Sigmoid colon (tissue), 7 donors: Measurements from ENCODE around the gene TCIRG1. TPM values are rescaled to one million over a fixed set of nuclear protein-coding genes. Genes with fewer than 3 reads are reported as not detected.

Experiments used
- DNase-seq: peaks from one replicate; pipeline ENCODE4 v3.0.0-alpha.2; 2019
- H3K27ac ChIP-seq, 4 donors: fragments of 200-600 bp; sonication (generic); one replicate each; pipeline ENCODE4 v1.5.1; 2016 to 2019; ENCODE audit warnings: mild to moderate bottlenecking in 1 of 4
- H3K27me3 ChIP-seq, 3 donors: fragments of 200-600 bp; sonication (generic); one replicate each; pipeline ENCODE4 v1.5.1; 2019; ENCODE audit warnings: mild to moderate bottlenecking in 1 of 3
- H3K36me3 ChIP-seq, 4 donors: fragments of 200-600 bp; sonication (generic); one replicate each; pipeline ENCODE4 v1.5.1; 2016 to 2019
- H3K4me1 ChIP-seq, 4 donors: fragments of 200-600 bp; sonication (generic); one replicate each; pipeline ENCODE4 v1.5.1; 2017 to 2019
- H3K4me3 ChIP-seq, 4 donors: fragments of 200-600 bp; sonication (generic); one replicate each; pipeline ENCODE4 v1.5.1; 2017 to 2019; ENCODE audit warnings: mild to moderate bottlenecking in 2 of 4, moderate library complexity in 1 of 4
- H3K9me3 ChIP-seq, 4 donors: fragments of 200-600 bp in 3 of 4; sonication (generic) in 3 of 4; one replicate each; pipeline versions ENCODE4 v1.5.1 to v1.6.1; 2013 to 2019
- CTCF ChIP-seq, 4 experiments: fragments of 450-650 bp in 3 of 4; fragments of 200-600 bp in 1 of 4; IDR thresholded peaks; one replicate each; pipeline ENCODE4 v1.5.1; 2016 to 2019; ENCODE audit warnings: antibody characterized with exemption in 4 of 4, mild to moderate bottlenecking in 3 of 4, moderate library complexity in 2 of 4
- EP300 ChIP-seq, 4 donors: sonication (generic); formaldehyde crosslinking; IDR thresholded peaks; one replicate each; pipeline ENCODE4 v1.6.1; 2017; ENCODE audit warnings: antibody characterized with exemption in 4 of 4
- POLR2A ChIP-seq, 2 donors: fragments of 450-650 bp; IDR thresholded peaks; one replicate each; pipeline ENCODE4 v1.6.1; 2016; ENCODE audit warnings: antibody characterized with exemption in 2 of 2, mild to moderate bottlenecking in 2 of 2, moderate library complexity in 2 of 2
- POLR2AphosphoS5 ChIP-seq, 4 donors: sonication (generic); formaldehyde crosslinking; IDR thresholded peaks; one replicate each; pipeline ENCODE4 v1.6.1; 2017; ENCODE audit warnings: antibody characterized with exemption in 4 of 4
- WGBS, 2 donors: extraction: QIAGEN DNeasy Blood & Tissue Kit; methylation state at CpG; one replicate each; pipeline ENCODE4 v1.1.7; 2013; 5-methylcytosine and 5-hydroxymethylcytosine counted together
- intact Hi-C: fragments of 100-400 bp; cut with DNase I; formaldehyde crosslinking; loops from one replicate; pipeline ENCODE4 v1.15.1; 2023
- polyA plus RNA-seq, 3 donors: library from polyadenylated mRNA; stranded (reverse); fragments of 200-250 nt; gene quantifications; one replicate each; pipeline ENCODE4 v1.2.3, GENCODE V29; 2013
- small RNA-seq, 3 donors: library from RNA; depleted of rRNA; stranded (forward); fragments of <200 nt; gene quantifications; one replicate each; pipeline ENCODE3, GENCODE V24; 2016
- total RNA-seq, 4 donors: library from RNA; depleted of rRNA; stranded (reverse); fragments of >200 nt; gene quantifications; one replicate each; pipeline ENCODE4 v1.1.0, GENCODE V29; 2016
- donor health status: healthy with polysubstance abuse.
- donor health status: Bipolar disorder and iron deficiency.
- donor health status: healthy.

Gene TCIRG1
- total and polyA plus RNA-seq, 7 donors: 15.0 to 276 (median 73.9) TPM

DNA sequence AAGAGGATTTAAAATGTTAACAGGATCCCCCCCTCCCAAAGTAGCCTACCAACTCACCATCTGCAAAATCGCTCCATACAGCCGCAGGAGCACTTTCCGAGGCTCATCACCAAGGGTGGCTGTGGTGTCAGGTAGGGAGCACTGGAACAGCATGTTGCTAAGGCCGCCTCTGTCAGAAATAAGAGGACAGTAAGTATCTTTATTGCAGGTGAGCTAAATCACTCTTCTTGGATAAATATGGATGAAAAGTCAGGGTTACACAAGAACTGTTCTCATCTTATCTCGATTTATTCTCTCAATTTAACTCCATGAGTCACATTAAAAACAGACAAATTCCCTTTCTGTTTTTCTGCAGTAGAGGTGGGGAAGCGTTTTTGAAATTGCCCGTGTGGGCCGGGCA is 58.1 kb downstream of the TCIRG1 start:
- peaks cover 0 to 3% (median 0%) of the 10 kb centered on the region in 4 donors for H3K36me3 ChIP-seq
- H3K9me3 ChIP-seq: no peaks in the 10 kb centered on the region
- TF ChIP-seq CTCF (IDR thresholded peaks at IDR 0.05): no peak
- no peak for TF ChIP-seq POLR2A (IDR thresholded peaks at IDR 0.05)
- TF ChIP-seq EP300 (IDR thresholded peaks at IDR 0.05): no peak
- no peak for TF ChIP-seq POLR2AphosphoS5 (IDR thresholded peaks at IDR 0.05)
- intact Hi-C loops: no loop called here
- H3K27me3 ChIP-seq: no peaks in the 10 kb centered on the region
- H3K4me1 ChIP-seq: peaks cover 0 to 9% (median 3%) of the 10 kb centered on the region in 4 donors
- H3K4me3 ChIP-seq: no peak overlapping the region
- WGBS, 2 donors: 27 to 75% methylated on average over 8 of the region's 8 CpGs
- H3K27ac ChIP-seq: no peak overlapping the region
- no peak for DNase-seq

GRCh38 chr11:68099057-68099456 is 60.2 kb downstream of the TCIRG1 start:
- Histone ChIP-seq H3K36me3 (peaks cover 0 to 3% (median 0%) of the 10 kb centered on the region in 4 donors), H3K27ac (peak overlapping the region in 3 of 4 donors; percentile 15 to 38 (median 21))

DNA sequence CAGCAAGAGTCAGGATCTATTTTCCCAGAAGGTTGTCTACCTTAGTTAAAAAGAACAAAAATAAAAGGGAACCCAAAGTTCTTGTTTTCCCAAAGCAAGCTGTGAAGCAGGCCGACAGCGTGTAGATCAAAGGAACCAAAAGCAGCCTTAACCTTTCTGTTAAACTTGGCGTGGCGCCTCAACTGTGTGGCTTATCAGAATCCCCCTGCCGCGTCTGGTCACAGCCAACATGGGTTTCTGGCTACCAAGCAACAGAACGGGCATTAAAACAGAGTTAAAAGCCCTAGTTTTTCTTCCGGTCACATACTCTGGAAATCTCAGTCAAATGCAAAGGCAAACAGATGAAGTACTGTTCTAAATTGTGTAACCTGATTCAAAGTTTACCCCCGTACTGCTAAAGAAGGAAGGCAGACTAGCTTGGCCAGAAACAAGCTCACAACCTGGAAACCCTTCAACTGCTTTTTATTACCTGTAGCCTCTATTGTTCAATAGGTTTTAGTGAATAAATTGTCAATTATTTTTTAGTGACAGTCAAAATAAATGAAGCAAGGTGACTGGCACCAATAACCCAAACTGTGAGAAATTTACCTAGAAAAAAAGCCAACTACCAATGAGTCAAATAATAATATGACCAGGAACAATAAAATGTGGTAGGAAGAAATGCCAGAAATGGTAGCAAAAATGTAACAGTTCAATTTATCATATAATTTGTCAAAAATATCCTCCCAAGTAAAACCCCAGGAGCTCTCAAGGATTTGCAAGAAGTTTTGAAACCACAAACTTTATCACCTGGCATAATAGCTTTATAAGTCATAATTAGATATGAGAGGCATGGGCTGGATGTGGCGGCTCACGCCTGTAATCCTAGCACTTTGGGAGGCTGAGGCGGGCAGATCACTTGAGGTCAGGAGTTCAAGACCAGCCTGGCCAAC is 60.9 kb downstream of the TCIRG1 start:
- Histone ChIP-seq H3K9me3 (no peaks in the 10 kb centered on the region), H3K36me3 (no peaks in the 10 kb centered on the region), H3K27ac (peak overlapping the region in 3 of 4 donors; percentile 15 to 38 (median 21)), H3K4me1 (peaks cover 0 to 9% (median 3%) of the 10 kb centered on the region in 4 donors), H3K4me3 (no peak overlapping the region), H3K27me3 (no peaks in the 10 kb centered on the region)
- 8 to 27% methylated on average over 12 of the region's 12 CpGs for WGBS, 2 donors
- intact Hi-C loops: no loop called here
- no peak for DNase-seq
- TF ChIP-seq CTCF (IDR thresholded peaks at IDR 0.05) (no peak), POLR2A (IDR thresholded peaks at IDR 0.05) (no peak), EP300 (IDR thresholded peaks at IDR 0.05) (no peak), POLR2AphosphoS5 (IDR thresholded peaks at IDR 0.05) (no peak)

More at GRCh38 chr11:68099057-68099456, 60.2 kb downstream of the TCIRG1 start:
- no peak for TF ChIP-seq CTCF (IDR thresholded peaks at IDR 0.05)
- no peak for TF ChIP-seq POLR2AphosphoS5 (IDR thresholded peaks at IDR 0.05)
- TF ChIP-seq EP300 (IDR thresholded peaks at IDR 0.05): no peak
- TF ChIP-seq POLR2A (IDR thresholded peaks at IDR 0.05): no peak
- Histone ChIP-seq H3K4me3 (no peak overlapping the region), H3K27me3 (no peaks in the 10 kb centered on the region), H3K9me3 (no peaks in the 10 kb centered on the region), H3K4me1 (peaks cover 0 to 9% (median 3%) of the 10 kb centered on the region in 4 donors)
- DNase-seq: no peak
- intact Hi-C loops: no loop called here

Small RNA genes lying within 50 kb of the gene (small RNA-seq; reads per million reads assigned to genes)
- gene MIR6753: 0 reads per million in 3 donors

Other genes with a start within 250 kb of the TCIRG1 start
- gene UNC93B1, start 34.9 kb upstream of the TCIRG1 start, total RNA-seq: 10 to 100 TPM; 24.7 to 27.6 (median 25.6) TPM
- 10 to 100 TPM; 11.4 to 52.7 (median 11.6) TPM for gene UNC93B1, start 34.9 kb upstream of the TCIRG1 start, polyA plus RNA-seq
- gene ALDH3B1, start 28.7 kb upstream of the TCIRG1 start, total RNA-seq: 10 to 100 TPM in 3 of 4 donors, 1 to 10 TPM in 1; 9.4 to 14.7 (median 11.7) TPM
- gene ALDH3B1, start 28.7 kb upstream of the TCIRG1 start, polyA plus RNA-seq: 10 to 100 TPM in 1 of 3 donors, 1 to 10 TPM in 2; 6.2 to 11.0 (median 7.8) TPM
- gene NDUFS8, start 8.3 kb upstream of the TCIRG1 start, total RNA-seq: 100 to 1,000 TPM; 174 to 255 (median 212) TPM
- gene NDUFS8, start 8.3 kb upstream of the TCIRG1 start, polyA plus RNA-seq: 100 to 1,000 TPM; 149 to 168 (median 164) TPM
- gene CHKA, start 82.4 kb downstream of the TCIRG1 start, total RNA-seq: 10 to 100 TPM; 16.4 to 39.1 (median 27.9) TPM
- 10 to 100 TPM; 21.0 to 41.0 (median 22.9) TPM for gene CHKA, start 82.4 kb downstream of the TCIRG1 start, polyA plus RNA-seq
- gene KMT5B, start 174.3 kb downstream of the TCIRG1 start, total RNA-seq: 10 to 100 TPM; 38.7 to 45.7 (median 39.1) TPM
- 10 to 100 TPM; 20.8 to 21.4 (median 21.0) TPM for gene KMT5B, start 174.3 kb downstream of the TCIRG1 start, polyA plus RNA-seq
- 10 to 100 TPM; 13.7 to 25.4 (median 21.9) TPM for gene C11orf24, start 232.9 kb downstream of the TCIRG1 start, total RNA-seq
- gene C11orf24, start 232.9 kb downstream of the TCIRG1 start, polyA plus RNA-seq: 10 to 100 TPM; 37.8 to 70.3 (median 40.6) TPM